Suppressor macrophage (primary cell): ENCODE measurements around the gene BICD1.
A peak's percentile ranks its signal among the peaks of the same experiment; 100 is the strongest.

Source experiments
- DNase-seq, 4 experiments: peaks; one replicate each; pipeline ENCODE4 v3.0.0-alpha.2; 2020 to 2022

BICD1 gene

GRCh38 chr12:32413412-32413811, 306.8 kb downstream of the BICD1 start:
- DNase-seq: no peak

GRCh38 chr12:32418221-32418620, 311.6 kb downstream of the BICD1 start:
- no peak for DNase-seq

- no peak for DNase-seq
These were observed 312.4 kb downstream of the BICD1 start for GRCh38 chr12:32418903-32419519.

GRCh38 chr12:32419520-32419960, 312.9 kb downstream of the BICD1 start:
- DNase-seq: peak; percentile 69 to 83 (median 77)

- DNase-seq: peak; percentile 52 to 80 (median 70)
These were observed 313.7 kb downstream of the BICD1 start for GRCh38 chr12:32420356-32420755.

- no peak for DNase-seq
These were observed 316.9 kb downstream of the BICD1 start for GRCh38 chr12:32423559-32423958.

GRCh38 chr12:32431025-32431424, 324.4 kb downstream of the BICD1 start:
- no peak for DNase-seq
